Duodenal mucosa (tissue), 2 donors: ENCODE results near the gene C1QTNF8.

ENCODE experiments used
- H3K27ac ChIP-seq: one replicate; pipeline ENCODE4 v1.7.0; 2013; ENCODE audit warnings: low read depth, low read length
- H3K27me3 ChIP-seq, 2 donors: one replicate each; pipeline ENCODE4 v1.7.0; 2013; ENCODE audit warnings: low read length in 2 of 2, control low read depth in 1 of 2; ENCODE audit not compliant: insufficient read depth in 2 of 2, control insufficient read depth in 1 of 2
- H3K36me3 ChIP-seq, 2 donors: one replicate each; pipeline ENCODE4 v1.7.0; 2013; ENCODE audit warnings: low read length in 2 of 2, control low read depth in 1 of 2; ENCODE audit not compliant: insufficient read depth in 2 of 2, control insufficient read depth in 1 of 2
- H3K4me1 ChIP-seq, 2 donors: one replicate each; pipeline ENCODE4 v1.7.0; 2013; ENCODE audit warnings: low read length in 2 of 2, control low read depth in 1 of 2; ENCODE audit not compliant: insufficient read depth in 2 of 2, control insufficient read depth in 1 of 2
- H3K4me3 ChIP-seq, 2 donors: one replicate each; pipeline ENCODE4 v1.7.0; 2013; ENCODE audit warnings: low read length in 2 of 2, low read depth in 1 of 2
- H3K9ac ChIP-seq, 2 donors: one replicate each; pipeline ENCODE4 v1.7.0; 2013; ENCODE audit warnings: low read length in 2 of 2, low read depth in 1 of 2
- H3K9me3 ChIP-seq, 2 donors: one replicate each; pipeline ENCODE4 v1.7.0; 2013; ENCODE audit warnings: low read length in 2 of 2, control low read depth in 1 of 2; ENCODE audit not compliant: control insufficient read depth in 1 of 2

C1QTNF8 gene

GRCh38 chr16:1059310-1059709 lies 36.7 kb downstream of the C1QTNF8 start:
- Histone ChIP-seq H3K9ac (no peak overlapping the region), H3K27ac (no peak overlapping the region), H3K9me3 (peaks cover 2 to 5% of the 10 kb centered on the region in 2 donors), H3K4me3 (no peak overlapping the region), H3K4me1 (no peaks in the 10 kb centered on the region), H3K36me3 (no peaks in the 10 kb centered on the region), H3K27me3 (peaks cover 0 to 4% of the 10 kb centered on the region in 2 donors)

DNA sequence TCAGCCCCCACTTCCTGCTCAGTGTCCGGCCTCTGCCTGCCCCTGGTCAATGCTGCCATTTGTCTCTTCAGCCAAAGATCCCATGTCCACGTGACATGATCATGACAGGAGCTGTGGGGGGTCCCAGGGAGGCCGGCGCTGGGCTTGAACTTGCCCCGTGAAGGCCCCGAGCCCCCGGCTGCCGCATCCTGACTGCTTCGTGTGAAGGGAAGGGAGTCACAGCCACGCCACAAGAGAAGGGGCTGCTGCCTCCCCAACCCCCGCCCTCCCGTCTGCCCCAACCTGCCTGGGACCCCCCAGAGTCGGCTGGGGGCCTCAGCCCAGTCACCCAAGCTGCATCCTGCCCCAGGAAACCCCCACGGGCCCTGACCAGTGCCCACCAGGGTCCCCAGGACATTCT lies 37.8 kb downstream of the C1QTNF8 start:
- Histone ChIP-seq H3K9me3 (peaks cover 2 to 5% of the 10 kb centered on the region in 2 donors), H3K4me3 (no peak overlapping the region), H3K27me3 (peaks cover 0 to 3% of the 10 kb centered on the region in 2 donors), H3K36me3 (no peaks in the 10 kb centered on the region), H3K27ac (no peak overlapping the region), H3K4me1 (no peaks in the 10 kb centered on the region), H3K9ac (no peak overlapping the region)

DNA sequence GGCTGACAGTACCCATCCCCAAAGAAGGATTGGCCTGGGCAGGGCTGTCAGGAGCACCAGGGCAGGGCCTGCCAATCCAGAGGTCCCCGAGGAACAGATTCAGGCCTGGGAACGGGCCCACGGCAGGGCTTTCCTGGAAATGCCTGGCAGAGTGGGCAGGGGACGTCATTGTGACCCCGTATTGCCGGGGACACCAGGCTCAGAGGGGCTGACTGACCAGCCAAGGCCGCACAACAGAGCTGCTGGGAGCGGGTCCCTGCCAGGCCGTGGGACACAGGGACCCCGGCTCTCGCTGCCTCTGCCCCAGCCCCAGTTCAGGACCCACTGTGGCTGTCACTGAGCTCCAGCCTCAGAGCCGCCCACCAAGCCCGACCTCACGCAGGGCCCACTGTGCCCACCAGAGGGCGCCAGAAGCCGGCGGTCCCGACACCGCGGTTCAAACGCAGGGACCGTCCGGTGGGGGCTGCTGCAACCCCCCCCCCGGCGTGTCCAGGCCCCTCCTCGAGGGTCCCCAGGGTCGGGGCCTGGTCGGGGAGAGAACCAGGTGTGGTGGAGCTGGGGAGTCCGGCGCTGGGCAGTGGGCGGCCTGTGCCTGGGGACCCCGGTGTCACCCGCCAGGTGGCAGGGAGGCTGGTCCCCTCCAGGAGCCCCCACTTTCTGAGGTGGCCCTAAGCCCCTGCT lies 38.7 kb downstream of the C1QTNF8 start:
- Histone ChIP-seq H3K27me3 (no peaks in the 10 kb centered on the region), H3K9me3 (peaks cover 2 to 5% of the 10 kb centered on the region in 2 donors), H3K4me3 (no peak overlapping the region), H3K4me1 (no peaks in the 10 kb centered on the region), H3K9ac (no peak overlapping the region), H3K36me3 (no peaks in the 10 kb centered on the region), H3K27ac (no peak overlapping the region)

- peaks cover 2 to 5% of the 10 kb centered on the region in 2 donors for H3K9me3 ChIP-seq
- H3K4me1 ChIP-seq, result no peaks in the 10 kb centered on the region
These were observed 39.8 kb downstream of the C1QTNF8 start for GRCh38 chr16:1056196-1056595.

GRCh38 chr16:1055557-1055924 lies 40.5 kb downstream of the C1QTNF8 start:
- Histone ChIP-seq H3K27me3 (no peaks in the 10 kb centered on the region), H3K9ac (no peak overlapping the region), H3K4me1 (no peaks in the 10 kb centered on the region), H3K27ac (no peak overlapping the region), H3K36me3 (no peaks in the 10 kb centered on the region), H3K9me3 (peaks cover 2 to 5% of the 10 kb centered on the region in 2 donors), H3K4me3 (no peak overlapping the region)

More at GRCh38 chr16:1056196-1056595, 39.8 kb downstream of the C1QTNF8 start:
- Histone ChIP-seq H3K27me3 (no peaks in the 10 kb centered on the region), H3K9ac (no peak overlapping the region), H3K27ac (no peak overlapping the region), H3K4me3 (no peak overlapping the region), H3K36me3 (no peaks in the 10 kb centered on the region)

GRCh38 chr16:1054660-1055556 lies 41.1 kb downstream of the C1QTNF8 start:
- peaks cover 2 to 5% of the 10 kb centered on the region in 2 donors for H3K9me3 ChIP-seq
- H3K27ac ChIP-seq, result no peak overlapping the region
- no peak overlapping the region for H3K9ac ChIP-seq
- H3K27me3 ChIP-seq, result no peaks in the 10 kb centered on the region
- H3K4me1 ChIP-seq, result no peaks in the 10 kb centered on the region
- H3K4me3 ChIP-seq, result no peak overlapping the region
- no peaks in the 10 kb centered on the region for H3K36me3 ChIP-seq

- Histone ChIP-seq H3K4me3 (no peak overlapping the region), H3K9me3 (no peaks in the 10 kb centered on the region), H3K27ac (no peak overlapping the region), H3K4me1 (no peaks in the 10 kb centered on the region), H3K9ac (no peak overlapping the region), H3K36me3 (no peaks in the 10 kb centered on the region), H3K27me3 (no peaks in the 10 kb centered on the region)
These were observed 42.2 kb downstream of the C1QTNF8 start for GRCh38 chr16:1053700-1054368.

DNA sequence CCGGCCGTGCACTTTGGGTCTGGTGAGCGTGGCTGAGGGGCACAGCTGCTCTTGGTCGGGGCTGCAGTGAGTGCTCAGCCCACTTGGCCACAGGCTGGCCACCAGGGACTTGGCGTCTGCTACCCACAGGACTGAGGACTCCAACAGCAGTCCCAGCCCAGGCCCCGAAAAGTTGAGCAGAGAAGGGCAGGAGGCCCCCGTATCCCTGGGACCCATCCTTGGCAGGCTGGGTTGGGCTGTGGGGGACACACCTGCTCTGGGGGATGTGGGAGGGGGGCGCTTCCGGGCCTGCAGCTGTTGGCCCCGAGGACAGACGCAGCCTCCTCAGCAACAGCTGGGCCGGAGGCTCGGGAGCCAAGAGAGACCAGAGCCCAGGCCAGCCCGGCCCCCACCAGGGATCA lies 42.9 kb downstream of the C1QTNF8 start:
- Histone ChIP-seq H3K4me3 (no peak overlapping the region), H3K27ac (no peak overlapping the region), H3K9me3 (no peaks in the 10 kb centered on the region), H3K27me3 (no peaks in the 10 kb centered on the region), H3K36me3 (no peaks in the 10 kb centered on the region), H3K9ac (no peak overlapping the region), H3K4me1 (no peaks in the 10 kb centered on the region)

DNA sequence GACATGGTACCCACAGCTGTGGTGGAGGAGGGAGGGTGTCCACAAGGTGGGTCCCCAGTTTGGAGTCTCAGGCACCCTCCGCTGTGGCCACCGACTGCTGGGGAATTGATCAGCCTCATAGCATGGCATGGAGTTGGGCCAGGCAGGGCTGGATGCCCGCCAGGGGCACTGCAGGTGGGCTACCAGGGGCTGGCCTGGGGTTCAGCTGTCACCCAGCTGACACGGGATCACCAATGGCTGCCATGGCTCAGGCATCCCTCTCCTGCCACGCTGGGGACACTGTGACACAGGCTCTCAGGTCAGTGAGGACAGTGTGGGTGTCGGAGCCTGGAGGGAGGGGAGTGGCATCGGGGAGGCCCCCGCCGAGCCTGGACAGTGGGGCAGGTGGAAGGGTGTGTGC lies 43.3 kb downstream of the C1QTNF8 start:
- Histone ChIP-seq H3K4me1 (no peaks in the 10 kb centered on the region), H3K27me3 (no peaks in the 10 kb centered on the region), H3K4me3 (no peak overlapping the region), H3K27ac (no peak overlapping the region), H3K36me3 (no peaks in the 10 kb centered on the region), H3K9ac (no peak overlapping the region), H3K9me3 (no peaks in the 10 kb centered on the region)

DNA sequence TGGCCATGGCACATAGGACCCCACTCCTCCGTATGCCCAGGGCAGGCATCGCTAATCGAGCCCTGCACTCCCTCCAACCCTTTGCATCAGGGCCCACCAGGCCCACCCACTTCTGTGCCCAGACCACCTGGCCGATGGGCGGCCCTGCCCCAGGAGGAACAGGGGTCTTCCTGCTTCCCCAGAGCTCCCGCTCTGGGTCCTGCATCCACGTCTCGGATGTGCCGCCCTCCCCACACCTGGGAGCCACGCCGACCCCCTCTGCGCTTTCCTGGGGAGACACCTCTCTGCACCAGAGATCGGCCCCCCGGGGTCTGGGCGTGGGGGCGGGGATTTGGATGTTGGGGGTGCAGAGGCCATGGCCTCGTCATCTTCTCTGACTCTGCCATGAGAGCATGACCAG lies 44.6 kb downstream of the C1QTNF8 start:
- no peaks in the 10 kb centered on the region for H3K4me1 ChIP-seq
- H3K4me3 ChIP-seq, result no peak overlapping the region
- H3K36me3 ChIP-seq, result no peaks in the 10 kb centered on the region
- H3K9me3 ChIP-seq, result no peaks in the 10 kb centered on the region
- no peaks in the 10 kb centered on the region for H3K27me3 ChIP-seq
- no peak overlapping the region for H3K9ac ChIP-seq
- H3K27ac ChIP-seq, result no peak overlapping the region
